Measurements from ENCODE around the gene TRAPPC2L.
A peak's percentile ranks its signal among the peaks of the same experiment; 100 is the strongest.

TRAPPC2L gene

DNA sequence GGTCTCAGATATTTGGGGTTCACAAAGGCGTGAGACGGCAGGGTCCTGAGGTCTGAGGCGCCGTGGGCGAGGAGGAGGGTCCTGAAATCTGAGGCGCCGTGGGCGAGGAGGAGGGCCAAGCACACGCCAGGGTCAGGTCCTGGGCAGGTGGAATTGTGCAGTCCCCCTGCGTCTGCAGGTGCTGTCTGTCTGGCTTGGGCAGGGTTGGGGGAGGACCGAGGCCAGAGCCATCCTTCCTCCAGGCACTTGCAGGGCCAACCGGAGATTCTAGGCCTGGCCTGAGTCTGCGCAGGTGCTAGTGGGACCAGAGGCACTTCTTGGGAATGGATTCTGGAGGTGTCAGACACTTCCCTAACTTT, 42.8 kb upstream of the TRAPPC2L start:
- no peaks in the 10 kb centered on the region for H3K27me3 ChIP-seq (ENCODE audit: insufficient read depth, poor library complexity, severe bottlenecking)
- DNase-seq (ENCODE audit: low read depth in 1 of 2, low spot score in 1 of 2) = no peak
- TF ChIP-seq GABPA (IDR thresholded peaks at IDR 0.05; ENCODE audit: low read depth) (no peak), POLR2AphosphoS5 (IDR thresholded peaks at IDR 0.05; ENCODE audit: low read depth) (no peak), SPI1 (IDR thresholded peaks at IDR 0.05; ENCODE audit: borderline replicate concordance, low read depth) (no peak)
- TF ChIP-seq, protein P1, sequence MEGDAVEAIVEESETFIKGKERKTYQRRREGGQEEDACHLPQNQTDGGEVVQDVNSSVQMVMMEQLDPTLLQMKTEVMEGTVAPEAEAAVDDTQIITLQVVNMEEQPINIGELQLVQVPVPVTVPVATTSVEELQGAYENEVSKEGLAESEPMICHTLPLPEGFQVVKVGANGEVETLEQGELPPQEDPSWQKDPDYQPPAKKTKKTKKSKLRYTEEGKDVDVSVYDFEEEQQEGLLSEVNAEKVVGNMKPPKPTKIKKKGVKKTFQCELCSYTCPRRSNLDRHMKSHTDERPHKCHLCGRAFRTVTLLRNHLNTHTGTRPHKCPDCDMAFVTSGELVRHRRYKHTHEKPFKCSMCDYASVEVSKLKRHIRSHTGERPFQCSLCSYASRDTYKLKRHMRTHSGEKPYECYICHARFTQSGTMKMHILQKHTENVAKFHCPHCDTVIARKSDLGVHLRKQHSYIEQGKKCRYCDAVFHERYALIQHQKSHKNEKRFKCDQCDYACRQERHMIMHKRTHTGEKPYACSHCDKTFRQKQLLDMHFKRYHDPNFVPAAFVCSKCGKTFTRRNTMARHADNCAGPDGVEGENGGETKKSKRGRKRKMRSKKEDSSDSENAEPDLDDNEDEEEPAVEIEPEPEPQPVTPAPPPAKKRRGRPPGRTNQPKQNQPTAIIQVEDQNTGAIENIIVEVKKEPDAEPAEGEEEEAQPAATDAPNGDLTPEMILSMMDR (IDR thresholded peaks at IDR 0.05; ENCODE audit: insufficient read depth, low read length) = no peak
- TF ChIP-seq, protein P2, sequence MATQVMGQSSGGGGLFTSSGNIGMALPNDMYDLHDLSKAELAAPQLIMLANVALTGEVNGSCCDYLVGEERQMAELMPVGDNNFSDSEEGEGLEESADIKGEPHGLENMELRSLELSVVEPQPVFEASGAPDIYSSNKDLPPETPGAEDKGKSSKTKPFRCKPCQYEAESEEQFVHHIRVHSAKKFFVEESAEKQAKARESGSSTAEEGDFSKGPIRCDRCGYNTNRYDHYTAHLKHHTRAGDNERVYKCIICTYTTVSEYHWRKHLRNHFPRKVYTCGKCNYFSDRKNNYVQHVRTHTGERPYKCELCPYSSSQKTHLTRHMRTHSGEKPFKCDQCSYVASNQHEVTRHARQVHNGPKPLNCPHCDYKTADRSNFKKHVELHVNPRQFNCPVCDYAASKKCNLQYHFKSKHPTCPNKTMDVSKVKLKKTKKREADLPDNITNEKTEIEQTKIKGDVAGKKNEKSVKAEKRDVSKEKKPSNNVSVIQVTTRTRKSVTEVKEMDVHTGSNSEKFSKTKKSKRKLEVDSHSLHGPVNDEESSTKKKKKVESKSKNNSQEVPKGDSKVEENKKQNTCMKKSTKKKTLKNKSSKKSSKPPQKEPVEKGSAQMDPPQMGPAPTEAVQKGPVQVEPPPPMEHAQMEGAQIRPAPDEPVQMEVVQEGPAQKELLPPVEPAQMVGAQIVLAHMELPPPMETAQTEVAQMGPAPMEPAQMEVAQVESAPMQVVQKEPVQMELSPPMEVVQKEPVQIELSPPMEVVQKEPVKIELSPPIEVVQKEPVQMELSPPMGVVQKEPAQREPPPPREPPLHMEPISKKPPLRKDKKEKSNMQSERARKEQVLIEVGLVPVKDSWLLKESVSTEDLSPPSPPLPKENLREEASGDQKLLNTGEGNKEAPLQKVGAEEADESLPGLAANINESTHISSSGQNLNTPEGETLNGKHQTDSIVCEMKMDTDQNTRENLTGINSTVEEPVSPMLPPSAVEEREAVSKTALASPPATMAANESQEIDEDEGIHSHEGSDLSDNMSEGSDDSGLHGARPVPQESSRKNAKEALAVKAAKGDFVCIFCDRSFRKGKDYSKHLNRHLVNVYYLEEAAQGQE (IDR thresholded peaks at IDR 0.05; ENCODE audit: insufficient replicate concordance, low read depth) = no peak
- H3K4me3 ChIP-seq (replicated peaks; ENCODE audit: insufficient read depth, low read length) = no peak overlapping the region
- H3K27ac ChIP-seq (replicated peaks) = no peak overlapping the region

DNA sequence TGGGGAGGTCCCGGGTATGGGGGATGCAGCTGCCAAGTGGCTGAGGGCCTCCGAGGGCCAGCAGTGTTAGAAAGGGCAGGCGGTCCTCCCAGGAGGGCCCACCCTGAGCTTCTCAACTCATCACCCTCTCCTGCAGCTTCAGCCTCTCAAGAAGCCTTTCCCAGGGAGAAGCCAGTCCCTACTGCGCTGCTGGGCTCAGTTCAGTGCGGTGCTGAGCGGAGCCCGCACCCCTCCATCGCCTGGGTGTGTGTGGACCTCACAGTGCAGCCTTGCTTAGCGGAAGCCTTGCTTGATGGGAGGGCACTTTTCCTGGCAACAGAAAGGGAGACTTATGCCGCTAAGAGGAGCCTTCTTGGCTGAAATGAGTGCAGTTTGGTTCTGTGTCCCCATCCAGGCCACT, 41.7 kb upstream of the TRAPPC2L start:
- TF ChIP-seq GABPA (IDR thresholded peaks at IDR 0.05; ENCODE audit: low read depth) = no peak
- TF ChIP-seq, protein P1 (IDR thresholded peaks at IDR 0.05; ENCODE audit: insufficient read depth, low read length) = no peak
- TF ChIP-seq, protein P2 (IDR thresholded peaks at IDR 0.05; ENCODE audit: insufficient replicate concordance, low read depth) = no peak
- no peak for TF ChIP-seq SPI1 (IDR thresholded peaks at IDR 0.05; ENCODE audit: borderline replicate concordance, low read depth)
- TF ChIP-seq POLR2AphosphoS5 (IDR thresholded peaks at IDR 0.05; ENCODE audit: low read depth) = no peak
- H3K4me3 ChIP-seq (replicated peaks; ENCODE audit: insufficient read depth, low read length) = no peak overlapping the region
- H3K27ac ChIP-seq (replicated peaks) = no peak overlapping the region
- H3K27me3 ChIP-seq (ENCODE audit: insufficient read depth, poor library complexity, severe bottlenecking) = no peaks in the 10 kb centered on the region
- no peak for DNase-seq (ENCODE audit: low read depth in 1 of 2, low spot score in 1 of 2)

DNA sequence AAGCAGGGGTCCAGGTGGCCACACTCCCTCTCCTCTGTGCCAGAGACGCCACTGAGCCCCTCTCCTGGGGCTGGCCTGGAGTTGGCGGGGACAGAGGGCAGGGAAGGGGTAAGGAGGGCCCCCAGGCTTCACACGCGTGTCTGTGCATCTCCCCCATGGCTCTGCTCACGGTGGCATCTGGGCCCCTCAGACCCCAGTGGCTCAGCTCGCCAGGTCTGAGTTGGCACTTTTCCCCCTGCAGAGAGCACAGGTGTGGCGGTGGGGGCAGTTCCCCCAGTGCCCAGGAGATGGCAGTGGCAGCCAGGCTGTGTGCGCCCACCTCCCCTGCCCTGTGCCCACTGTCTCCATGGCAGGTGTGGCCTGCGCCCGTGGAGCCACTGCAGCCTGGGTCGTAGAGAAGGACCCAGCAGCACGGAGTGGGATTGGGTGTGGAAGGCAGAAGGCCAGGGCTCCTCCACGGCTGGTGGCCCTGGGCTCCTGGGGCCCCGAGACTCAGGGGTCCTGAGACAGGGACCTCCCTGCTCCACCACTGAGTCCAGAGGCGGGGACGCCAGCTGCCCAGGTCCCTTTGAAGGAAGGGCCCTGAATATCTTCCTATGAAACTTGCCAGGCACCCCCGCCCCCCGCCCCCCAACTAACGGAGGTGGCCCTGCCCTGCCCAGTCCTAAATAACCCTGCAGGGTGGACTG, 40.9 kb upstream of the TRAPPC2L start:
- no peak overlapping the region for H3K27ac ChIP-seq (replicated peaks)
- TF ChIP-seq, protein P1 (IDR thresholded peaks at IDR 0.05; ENCODE audit: insufficient read depth, low read length) = peak; percentile 35
- no peak for TF ChIP-seq SPI1 (IDR thresholded peaks at IDR 0.05; ENCODE audit: borderline replicate concordance, low read depth)
- no peak overlapping the region for H3K4me3 ChIP-seq (replicated peaks; ENCODE audit: insufficient read depth, low read length)
- DNase-seq (ENCODE audit: low read depth in 1 of 2, low spot score in 1 of 2) = peak in 1 of 2 experiments; percentile 27
- H3K27me3 ChIP-seq (ENCODE audit: insufficient read depth, poor library complexity, severe bottlenecking) = no peaks in the 10 kb centered on the region

All from HL-60 (cell line).